COLO829 (cell line): ENCODE data around the gene PALD1.
A peak's percentile ranks its signal among the peaks of the same experiment; 100 is the strongest.

ENCODE experiments used
- DNase-seq: peaks from one replicate; pipeline ENCODE4 v3.0.0; 2012; ENCODE audit warnings: low spot score

The PALD1 gene

DNA sequence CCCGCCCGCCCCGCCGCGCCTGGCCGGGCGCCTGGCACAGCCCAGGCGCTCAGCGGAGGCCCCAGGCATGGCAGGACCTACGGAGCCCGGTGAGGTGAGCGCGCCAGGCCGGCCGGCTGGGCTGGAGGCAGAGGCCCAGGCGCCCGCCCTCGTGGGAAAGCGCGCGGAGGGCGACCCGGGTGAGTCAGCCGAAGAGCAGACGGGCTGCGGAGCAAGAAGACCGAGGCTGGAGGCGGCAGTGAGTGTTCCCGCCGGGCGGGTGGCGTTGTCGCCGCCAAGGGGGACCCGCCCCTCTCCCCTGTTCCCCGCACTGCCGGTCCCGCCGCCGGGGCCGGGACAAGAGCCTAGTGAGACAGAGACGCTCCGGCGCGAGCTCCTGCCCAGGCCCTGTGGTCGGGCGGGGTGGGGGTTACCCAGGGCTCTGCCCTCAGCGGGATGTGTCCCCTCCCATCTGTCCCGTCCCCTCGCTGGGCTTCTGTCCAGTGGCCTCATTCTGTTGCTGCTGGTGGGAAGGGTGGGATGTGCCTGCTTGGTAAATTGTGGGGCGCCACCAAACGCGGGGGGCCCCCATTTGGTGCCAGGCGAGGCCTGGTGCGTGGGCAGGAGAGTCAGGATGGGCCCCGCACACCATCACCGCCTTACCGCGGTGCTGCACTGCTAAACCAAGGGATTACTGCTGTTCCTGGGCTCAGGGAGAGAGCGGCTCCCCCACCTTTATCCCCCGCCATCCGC, 20.1 kb upstream of the PALD1 start:
- no peak for DNase-seq

DNA sequence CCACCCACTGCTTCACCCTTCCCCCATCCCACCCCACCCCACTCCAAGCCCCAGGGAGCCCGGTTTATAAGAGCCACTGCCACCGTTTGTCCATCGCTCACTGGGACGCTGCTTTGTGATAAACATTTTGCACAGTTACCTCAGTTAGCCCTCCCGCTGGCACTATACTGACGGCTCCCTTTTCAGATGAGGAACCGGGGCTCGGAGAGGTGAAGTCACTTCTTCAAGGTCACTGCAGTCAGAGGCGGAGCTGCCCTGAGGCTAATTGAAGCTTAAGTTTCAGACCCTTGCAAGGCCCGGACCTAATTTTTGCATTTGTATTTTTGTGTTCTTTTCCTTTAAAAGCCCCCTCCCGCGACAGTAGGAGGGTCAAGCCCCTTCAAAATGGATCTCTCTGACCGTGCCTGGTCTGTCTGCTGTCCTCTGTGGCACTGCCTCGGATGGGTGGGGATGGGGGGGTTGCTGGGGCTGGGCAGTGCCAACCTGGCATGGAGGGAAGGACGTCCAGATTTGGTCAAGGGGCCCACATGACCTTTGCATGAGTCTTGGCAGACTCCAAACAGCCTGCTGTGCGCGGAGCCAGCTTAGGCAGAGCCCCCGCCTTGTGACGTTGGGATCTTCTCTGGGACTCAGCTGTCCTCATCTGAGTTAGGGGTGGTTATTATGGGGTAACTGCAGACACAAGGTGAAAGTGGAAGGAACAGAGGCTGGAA, 19.4 kb upstream of the PALD1 start:
- DNase-seq = no peak

DNA sequence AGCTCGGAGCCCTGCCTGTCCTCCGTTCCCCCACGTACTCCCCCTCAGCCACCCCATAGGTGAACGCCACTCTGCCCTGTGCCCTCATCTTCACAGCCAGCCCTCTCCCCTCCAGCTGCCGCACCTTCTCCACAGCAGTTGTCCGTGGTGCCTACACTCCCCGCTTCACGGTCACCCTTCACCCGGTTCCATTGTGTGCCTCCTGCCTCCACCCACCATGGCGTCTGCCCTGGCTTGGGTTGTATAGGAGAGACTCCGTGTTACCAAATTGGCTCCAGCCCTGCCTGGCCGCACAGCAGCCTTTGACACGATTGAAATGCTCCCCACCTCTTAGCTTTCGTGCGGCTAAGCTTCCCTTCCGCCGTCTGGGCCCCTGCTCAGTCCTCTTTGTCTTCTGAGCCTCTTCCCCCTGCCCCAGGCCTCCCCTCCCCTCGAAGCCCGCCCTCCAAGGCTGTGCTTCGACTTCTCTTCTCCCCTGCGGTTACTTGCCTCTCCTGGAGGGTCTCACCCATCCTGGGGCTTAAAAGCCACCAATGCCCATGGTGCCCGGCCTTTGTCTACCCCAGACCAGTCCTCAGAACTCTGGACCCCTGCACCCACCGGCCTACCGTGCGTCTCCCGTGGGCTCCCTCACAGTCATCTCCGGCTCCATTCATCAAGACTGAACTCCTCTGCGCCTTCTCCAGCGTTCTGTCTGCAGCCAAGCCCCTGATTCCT, 18.6 kb upstream of the PALD1 start:
- DNase-seq = no peak

DNA sequence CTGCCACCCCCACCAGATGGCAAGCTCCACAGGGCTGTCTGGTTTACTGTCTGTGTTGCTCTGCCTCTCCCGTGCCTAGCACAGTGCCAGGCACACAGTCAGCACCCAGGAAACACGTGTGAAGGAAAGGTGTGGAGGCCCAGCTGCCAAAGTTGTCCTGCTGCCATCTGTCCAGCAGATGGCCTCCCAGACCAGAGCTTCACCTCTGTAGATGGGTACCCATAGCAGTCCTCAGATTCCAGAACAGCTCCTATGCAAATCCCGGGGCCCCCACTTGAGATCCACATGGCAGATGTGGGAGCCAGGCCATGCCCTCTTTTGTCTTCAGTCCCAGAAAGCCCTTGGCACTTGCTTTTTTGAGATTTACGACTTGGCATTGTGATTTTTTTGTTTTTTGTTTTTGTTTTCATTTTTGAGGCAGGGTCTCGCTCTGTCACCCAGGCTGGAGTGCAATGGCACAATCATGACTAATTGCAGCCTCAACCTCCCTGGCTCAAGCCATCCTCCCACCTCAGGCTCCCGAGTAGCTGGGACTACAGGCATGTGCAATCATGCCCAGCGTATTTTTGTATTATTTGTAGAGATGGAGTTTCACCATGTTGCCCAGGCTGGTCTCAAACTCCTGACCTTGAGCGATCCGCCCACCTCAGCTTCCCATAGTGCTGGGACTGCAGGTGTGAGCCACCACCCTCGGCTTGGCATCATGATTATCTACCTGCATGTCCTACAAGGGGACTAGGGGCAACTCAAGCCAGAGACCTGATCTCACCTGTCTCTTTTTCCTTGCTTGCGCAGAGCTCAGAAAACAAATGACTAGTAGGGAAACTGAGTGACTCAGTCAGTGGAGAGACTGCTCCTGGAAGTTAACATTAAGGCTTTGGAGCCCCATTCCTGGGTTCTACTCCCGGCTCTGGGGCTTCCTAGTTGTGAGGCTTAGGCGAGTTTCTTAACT, 16.9 kb upstream of the PALD1 start:
- DNase-seq = peak; percentile 39

DNA sequence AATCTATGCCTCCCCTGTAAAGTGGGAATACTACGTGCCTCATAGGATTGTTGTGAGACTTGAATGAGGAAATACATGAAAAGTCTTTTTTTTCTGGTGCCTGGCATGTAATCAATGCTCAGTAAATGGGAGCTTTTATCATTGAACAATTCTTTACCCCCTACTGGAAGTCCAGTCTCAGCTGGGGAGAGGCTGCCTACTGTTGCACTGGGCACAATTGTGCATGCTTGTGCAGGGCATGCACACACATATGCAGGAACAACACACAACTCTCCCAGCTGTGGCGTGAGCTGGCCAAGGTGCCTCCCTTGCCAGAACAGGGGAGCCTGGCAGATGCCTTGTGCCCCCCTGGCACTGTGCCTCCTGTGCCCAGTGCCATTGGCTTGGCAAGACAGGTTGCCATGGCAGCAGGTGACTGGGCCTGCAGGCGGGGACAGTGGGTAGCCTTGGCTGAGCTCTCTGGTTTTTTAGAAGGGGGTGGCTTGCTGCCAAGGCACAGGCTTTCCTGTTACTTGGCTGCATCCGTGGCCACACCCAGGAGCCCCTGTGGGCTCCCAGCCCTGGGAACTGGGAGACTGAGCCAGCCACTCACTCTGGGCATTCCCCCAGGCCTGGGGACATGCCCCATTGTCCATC, 16.1 kb upstream of the PALD1 start:
- no peak for DNase-seq

DNA sequence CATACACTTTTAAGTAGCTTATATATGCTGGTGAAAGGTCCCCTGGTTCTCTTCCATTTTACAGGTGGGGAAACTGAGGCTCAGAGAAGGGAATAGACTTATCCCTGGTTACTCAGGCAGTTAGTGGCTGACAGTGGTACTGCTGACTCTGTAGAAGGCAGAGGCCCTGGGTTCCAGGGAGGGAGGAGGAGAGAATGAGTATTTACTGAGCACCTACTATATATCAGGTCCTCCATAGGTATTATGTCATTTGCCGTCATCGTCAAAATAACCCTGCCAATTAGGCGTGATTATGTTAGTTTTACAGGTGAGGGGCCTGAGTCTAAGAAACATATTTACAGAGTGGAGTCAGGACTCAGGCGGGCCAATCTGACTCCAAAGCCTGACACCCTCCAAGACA, 13.3 kb upstream of the PALD1 start:
- DNase-seq = no peak

DNA sequence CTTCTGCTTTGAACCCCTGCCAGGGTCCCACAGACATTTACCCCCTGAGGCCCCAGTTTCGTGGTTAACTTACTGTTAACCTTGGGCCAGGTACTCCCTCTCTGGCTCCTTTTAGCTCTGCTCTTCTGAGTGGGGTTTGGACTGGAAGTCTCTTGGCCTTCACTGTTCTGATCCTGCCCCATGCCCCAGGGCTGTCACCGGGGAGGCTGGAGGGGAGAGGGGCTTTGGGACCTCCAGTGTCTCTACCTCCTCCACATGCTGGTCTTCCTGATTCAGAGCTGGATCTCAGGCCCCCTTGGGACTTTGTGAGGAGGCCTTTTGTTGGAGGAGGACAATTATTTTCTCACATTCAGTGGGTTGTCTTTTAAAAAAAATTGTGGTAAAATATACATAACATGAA, 12.7 kb upstream of the PALD1 start:
- no peak for DNase-seq

DNA sequence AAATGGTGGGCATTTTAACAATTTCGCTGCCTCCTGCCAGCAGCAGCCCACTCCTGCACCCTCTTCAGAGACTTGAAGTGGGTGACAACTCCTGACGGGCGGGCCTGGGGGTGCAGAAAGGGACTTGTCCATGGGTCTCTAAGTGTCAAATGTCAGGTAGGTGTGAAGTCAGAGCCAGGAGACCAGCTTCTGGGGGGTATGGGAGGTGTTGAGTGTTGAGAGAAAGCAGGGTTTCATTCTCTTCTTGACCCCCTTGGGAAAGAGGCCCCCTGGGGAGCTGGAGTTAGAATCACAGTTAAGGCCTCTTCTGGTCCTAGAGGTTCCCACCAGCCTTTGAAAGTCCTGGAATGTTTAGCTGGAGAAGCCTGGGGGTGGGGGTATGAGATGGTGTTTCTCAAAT, 11.6 kb upstream of the PALD1 start:
- DNase-seq = no peak

DNA sequence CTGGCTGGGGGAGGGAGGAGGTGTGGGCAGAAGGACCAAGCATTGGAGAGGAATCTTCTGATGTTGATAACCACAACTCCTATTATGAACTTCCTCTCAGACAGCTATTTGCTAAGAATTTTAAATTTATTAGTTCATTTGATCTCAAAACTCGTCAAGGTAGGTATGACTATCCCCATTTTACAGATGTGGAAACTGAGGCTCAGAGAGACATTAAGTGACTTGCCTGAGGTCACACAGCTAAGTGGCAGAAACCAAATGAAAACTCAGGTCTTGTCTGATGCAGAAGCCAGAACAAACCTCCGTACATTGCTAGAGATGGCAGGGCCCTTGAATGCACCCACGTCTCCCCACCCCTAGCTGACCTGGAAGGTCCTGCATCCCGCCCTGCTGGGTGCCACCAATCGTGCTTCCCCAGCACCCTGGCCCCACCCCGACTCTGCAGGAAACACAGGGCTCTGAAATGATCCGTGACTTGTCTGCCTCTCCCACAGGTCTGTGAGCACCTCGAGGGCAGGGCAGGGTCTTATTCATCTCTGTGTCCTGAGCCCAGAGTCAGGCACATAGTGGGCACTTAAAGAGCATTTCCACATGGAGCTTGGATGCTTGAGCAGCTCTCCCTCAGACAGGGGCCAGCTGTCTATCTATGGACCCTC, 5.6 kb upstream of the PALD1 start:
- no peak for DNase-seq

DNA sequence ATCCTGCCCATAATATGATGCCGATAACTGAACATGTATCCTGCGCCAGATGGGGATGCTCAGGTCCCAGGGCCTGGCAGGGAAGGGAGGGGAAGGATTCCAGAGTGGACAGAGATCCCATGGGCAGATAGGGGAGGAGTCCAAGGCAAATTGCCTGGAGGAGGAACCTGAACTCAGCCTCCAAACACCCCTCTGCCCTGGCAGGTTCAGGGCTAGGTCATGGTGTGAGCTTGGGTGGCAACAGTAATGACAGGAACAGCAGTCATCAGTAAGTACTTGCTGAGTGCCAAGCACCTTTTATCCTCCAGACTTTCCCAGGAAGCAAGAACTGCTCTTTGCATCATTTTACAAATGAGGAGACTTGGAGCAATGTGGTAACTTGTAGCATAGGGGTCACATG, 3.8 kb upstream of the PALD1 start:
- no peak for DNase-seq

DNA sequence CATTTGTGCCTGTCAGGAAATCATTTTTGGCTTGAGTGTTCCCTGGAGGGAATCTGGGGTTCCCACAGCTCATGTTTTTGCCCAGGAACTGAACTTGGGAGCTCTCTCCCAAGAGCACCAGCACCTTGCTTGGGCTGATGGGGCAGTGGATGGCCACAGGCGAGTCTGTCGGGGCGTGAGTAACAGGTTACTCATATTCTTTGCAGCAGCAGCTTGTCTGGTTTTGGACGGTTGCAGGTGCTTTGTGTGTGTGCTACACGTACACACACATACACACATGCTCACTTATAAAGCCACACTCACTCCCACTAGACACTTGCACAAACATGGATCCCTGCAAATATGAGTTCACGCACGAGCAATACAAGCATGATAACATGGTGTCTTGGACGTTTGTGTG, 2.9 kb upstream of the PALD1 start:
- no peak for DNase-seq

DNA sequence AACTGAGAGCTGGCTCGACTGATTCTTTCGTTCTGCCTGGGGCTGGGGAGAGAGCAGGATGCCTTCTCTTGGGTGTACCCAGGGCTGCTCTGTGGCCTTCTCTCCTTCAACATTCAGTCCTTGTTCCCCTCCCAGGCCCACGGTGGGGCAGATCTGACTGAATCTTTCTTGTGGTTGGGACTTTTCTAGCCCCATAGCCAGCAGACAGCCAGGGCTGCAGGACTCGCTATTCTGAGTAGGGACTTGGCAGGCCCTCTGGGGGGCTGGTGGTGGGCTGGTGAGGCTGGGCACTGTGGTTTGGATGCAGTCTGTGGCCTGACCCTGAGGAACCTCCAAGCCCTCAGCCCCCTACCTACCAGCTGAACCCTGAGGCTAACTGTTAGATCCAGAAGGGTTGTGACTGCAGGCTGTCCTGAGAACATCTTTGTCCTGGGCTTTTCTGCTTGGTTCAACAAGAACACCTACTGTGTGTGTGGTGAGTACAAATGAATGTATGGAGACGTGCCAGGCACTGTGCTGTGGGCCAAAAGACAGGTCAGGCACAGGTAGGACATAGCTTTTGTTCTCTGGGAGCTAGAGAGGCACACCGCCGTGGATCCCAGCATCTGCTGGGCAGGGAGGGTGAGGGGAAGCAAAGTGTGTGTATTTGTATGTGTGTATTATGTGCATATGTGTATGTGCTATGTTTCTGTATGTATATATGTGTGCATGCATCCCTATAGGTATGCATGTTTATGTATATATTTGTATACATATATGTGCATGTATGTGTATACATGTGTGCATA, 2.1 kb upstream of the PALD1 start:
- DNase-seq = no peak

DNA sequence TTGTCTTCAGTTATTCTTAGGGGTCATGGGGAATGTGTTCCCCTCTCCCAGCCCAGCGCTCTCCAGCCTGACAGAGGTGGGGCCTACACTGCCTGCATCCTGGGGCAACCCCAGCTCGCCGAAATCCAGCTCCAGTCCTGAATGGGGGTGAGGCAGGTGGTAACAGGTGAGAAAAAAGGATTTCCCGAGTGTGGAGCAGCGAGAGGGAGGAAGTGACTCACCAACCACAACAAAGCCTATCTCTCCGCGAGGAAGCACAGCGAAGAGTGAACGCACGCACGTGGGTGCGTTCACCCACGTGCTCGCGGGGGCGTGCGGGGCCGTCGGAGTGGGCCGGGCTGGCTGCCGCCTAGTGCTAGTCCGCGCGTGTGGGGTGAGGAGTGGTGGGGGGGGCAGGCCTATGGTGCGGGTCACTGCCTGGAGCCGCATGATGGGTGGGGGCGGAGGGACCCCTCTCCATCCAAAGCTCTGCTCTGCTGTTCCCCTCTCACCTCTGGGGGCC, 855 bp upstream of the PALD1 start:
- no peak for DNase-seq

DNA sequence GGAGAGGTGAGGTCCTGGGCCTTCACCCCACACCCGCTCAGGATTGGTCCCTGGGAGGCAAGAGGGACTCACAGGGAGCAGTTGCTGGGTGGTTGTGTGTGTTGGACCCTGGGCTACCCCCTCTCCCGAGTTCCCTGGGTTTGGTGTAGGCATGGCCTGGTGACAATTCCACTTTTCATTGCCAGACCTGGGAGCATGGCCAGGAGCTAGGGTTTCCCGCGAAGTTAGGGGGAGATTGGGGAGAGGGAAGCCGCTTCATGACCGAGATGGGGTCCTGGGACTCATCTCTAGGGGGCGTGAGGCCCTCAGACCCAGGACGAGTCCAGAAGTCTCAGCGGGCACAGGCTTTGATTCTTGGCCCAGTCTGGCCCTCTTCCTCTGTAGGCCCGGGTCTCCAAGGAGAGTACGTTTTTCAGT, 606 bp downstream of the PALD1 start:
- no peak for DNase-seq

DNA sequence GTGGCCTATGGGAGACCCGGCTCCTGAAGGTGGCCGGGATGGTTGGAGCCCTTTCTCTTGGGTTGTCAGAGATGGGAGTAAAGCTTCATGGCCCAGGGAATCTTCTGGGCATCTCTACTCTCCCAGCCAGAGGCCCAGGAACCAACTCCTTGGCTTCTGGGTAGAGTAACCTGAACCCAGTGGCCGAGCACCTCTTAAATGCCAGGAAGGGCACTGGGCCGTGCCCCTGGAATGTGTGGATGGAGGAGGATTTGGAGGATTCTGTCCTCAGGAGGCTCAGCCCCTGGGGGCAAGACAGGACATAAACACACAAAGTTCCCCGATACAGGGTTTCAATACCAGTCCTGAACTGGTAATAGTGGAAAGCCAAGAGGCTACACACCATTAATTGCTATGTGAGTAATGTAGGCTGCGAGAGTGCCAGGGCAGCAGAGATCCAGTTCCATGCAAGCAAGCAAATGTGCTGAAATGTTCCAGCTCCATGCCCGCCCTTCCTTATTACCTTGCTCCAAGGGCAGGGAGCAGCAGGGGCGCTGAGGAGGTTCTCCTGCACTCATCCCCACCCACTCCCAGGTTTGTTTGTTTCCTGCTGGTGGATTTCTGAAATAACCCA, 1.2 kb downstream of the PALD1 start:
- DNase-seq = no peak

DNA sequence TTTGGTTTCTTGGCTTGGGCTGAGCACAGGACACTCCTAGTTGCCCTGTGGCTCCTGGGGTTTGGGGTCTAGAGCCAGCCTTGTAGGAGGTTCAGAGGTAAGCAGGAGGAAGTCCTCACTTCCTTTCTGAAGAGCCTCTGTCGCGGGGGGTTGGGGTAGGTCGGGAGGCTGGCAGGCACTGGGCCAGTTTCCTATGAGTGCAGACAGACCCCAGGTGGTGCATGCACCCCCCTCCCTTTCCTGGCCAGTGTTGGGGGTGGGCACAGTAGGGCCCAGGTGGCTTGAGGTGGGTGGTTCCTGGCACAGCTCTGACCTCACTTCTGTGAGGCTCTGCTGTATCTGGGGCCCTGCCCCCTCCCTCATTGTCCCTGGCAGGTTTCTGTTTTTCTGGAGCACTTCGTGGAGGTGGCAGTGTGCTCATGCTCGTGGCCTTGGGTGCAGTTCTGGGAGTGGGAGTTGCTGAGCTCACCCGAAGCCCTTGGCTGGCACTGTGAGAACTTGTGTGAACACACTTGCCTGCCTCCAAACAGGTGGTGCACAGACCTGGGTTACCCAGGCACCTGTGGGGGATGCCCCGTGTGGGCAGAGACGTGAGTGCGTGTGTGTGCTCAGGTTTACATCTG, 1.8 kb downstream of the PALD1 start:
- DNase-seq = no peak

DNA sequence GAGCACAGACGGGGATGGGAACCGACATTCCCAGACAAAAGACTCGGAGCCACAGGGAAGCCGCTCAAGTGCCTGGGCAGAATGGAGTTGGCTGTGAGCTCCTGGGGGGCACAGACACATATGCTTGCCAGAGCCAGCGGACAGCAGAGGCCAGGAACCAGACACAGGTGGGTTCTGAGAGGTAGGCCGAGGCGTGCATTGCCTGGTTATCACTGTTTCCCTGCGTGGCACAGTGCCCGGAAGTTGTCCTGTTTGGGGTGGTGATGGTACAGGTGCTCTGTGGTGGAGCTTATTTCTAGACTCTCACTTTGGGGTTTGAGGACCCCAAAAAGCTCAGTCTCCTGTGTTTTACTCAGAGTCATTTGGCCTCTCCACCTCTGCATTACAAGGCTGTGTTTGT, 2.5 kb downstream of the PALD1 start:
- DNase-seq = no peak

DNA sequence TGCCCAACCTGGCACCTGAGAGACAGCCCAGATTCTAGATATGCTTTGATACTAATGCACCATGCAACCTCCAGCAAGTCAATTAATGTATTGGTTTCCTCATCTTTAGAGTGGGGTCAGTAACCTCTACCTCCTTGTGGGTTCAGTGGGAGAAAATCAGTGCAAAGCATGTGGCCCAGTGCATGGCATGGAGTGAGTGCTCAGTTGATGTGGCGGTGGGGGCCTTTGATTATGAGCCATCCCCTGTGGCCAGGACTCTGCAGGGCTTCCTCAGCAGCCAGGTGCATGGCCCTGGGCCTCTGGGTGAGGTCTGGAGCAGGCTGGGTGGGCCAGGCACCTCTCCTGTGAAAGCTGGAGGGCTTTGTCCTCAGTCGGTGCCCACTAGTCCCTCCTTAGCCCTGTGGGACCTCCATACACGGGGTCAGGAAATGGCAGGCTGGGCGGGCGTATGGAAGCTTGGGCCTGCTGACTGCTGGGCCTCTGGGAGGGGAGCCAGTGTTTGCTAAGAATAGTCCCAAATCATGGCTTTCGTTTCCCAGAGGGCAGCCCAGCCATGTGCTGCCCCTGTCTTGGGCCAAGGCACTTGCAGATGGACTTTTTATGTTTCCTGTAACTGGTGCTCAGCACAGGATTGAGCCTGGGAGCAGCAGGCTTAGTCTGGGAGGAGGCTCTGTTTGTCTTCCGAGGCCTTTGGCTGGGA, 3.4 kb downstream of the PALD1 start:
- no peak for DNase-seq
